HCT116 (cell line): ENCODE data around the gene ANKRD37. TPM values are rescaled to one million over a fixed set of nuclear protein-coding genes. Genes with fewer than 3 reads are reported as not detected.

Experiments
- ATAC-seq: fragments of 200-7000 bp; cut with Tn5 transposase; 2 replicates; pipeline ENCODE4 v1.9.1; 2020; ENCODE audit warnings: mild to moderate bottlenecking, moderate library complexity
- BruUV-seq: library from RNA; stranded (reverse); fragments of 400-500 nt; replicated peaks from 2 replicates; lab custom pipeline; 2021; lab: Mats Ljungman, UMichigan
- CTCF ChIA-PET: fragments of 300-600 bp; sonication (Branson Sonifier 250); formaldehyde crosslinking; loops from one replicate; lab custom pipeline; 2021; ENCODE audit warnings: antibody characterized with exemption; lab: Charles Lee
- POLR2A ChIA-PET: fragments of 300-600, 350-600 bp; sonication (Branson Sonifier 250); formaldehyde crosslinking; loops from one replicate; lab custom pipeline; 2021; ENCODE audit warnings: antibody characterized with exemption; lab: Charles Lee
- RAD21 ChIA-PET, 2 experiments: fragments of 300-600 bp; sonication (Branson Sonifier 250); formaldehyde crosslinking; loops; one replicate each; lab custom pipeline; 2023; ENCODE audit warnings: low total read pairs in 2 of 2; ENCODE audit not compliant: uncharacterized antibody in 2 of 2, unreplicated experiment in 2 of 2, low non-redundant PET in 1 of 2; lab: Charles Lee
- DNase-seq: peaks from one replicate; pipeline ENCODE4 v3.0.0-alpha.2; 2010; ENCODE audit warnings: low read depth, low spot score
- H2AFZ ChIP-seq: fragments of 200-600 bp; shearing (Covaris generic), sonication (generic); 2 replicates; pipeline ENCODE4 v1.6.1; 2017; ENCODE audit warnings: low read depth, mixed run types, mixed read lengths, antibody characterized with exemption, low read length; ENCODE audit not compliant: poor library complexity, severe bottlenecking
- H3K27ac ChIP-seq: 2 replicates; pipeline ENCODE4 v1.5.1; 2012; ENCODE audit warnings: low read depth, low read length
- H3K27me3 ChIP-seq: fragments of 200-600 bp; sonication (generic); 2 replicates; pipeline ENCODE4 v1.6.1; 2016; ENCODE audit warnings: mixed run types, low read length, mixed read lengths; ENCODE audit not compliant: insufficient read depth
- H3K36me3 ChIP-seq, 2 experiments: fragments of 200-500 bp in 1 of 2; fragments of 200-600 bp in 1 of 2; sonication (Bioruptor generic) in 1 of 2; sonication (generic) in 1 of 2; 2 replicates each; pipeline versions ENCODE4 v1.5.1 to v1.6.1; 2014 to 2016; ENCODE audit warnings: low read length in 2 of 2, inconsistent platforms in 1 of 2, mixed read lengths in 1 of 2, mixed run types in 1 of 2; ENCODE audit not compliant: insufficient read depth in 2 of 2, control insufficient read depth in 1 of 2
- H3K4me1 ChIP-seq, 2 experiments: fragments of 200-600 bp in 1 of 2; sonication (generic) in 1 of 2; 2 replicates each; pipeline versions ENCODE4 v1.5.1 to v1.6.1; 2012 to 2017; ENCODE audit warnings: low read length in 2 of 2, inconsistent platforms in 1 of 2, mild to moderate bottlenecking in 1 of 2, mixed read lengths in 1 of 2, mixed run types in 1 of 2, moderate library complexity in 1 of 2; ENCODE audit not compliant: insufficient read depth in 2 of 2, control insufficient read depth in 1 of 2
- H3K4me2 ChIP-seq: fragments of 200-600 bp; sonication (generic); 2 replicates; pipeline ENCODE4 v1.6.1; 2017; ENCODE audit warnings: mixed run types, low read length, mixed read lengths
- H3K4me3 ChIP-seq, 2 experiments: fragments of 200-600 bp in 1 of 2; sonication (generic) in 1 of 2; replicated peaks in 1 of 2; 2 replicates each; pipeline ENCODE4 v1.5.1; 2011 to 2016; ENCODE audit warnings: low read length in 2 of 2, control low read depth in 1 of 2, low read depth in 1 of 2, mild to moderate bottlenecking in 1 of 2, mixed read lengths in 1 of 2, mixed run types in 1 of 2
- H3K79me2 ChIP-seq: fragments of 200-600 bp; sonication (generic); 2 replicates; pipeline ENCODE4 v1.6.1; 2017; ENCODE audit warnings: mild to moderate bottlenecking, mixed run types, low read length, moderate library complexity, mixed read lengths; ENCODE audit not compliant: insufficient read depth
- H3K9ac ChIP-seq: fragments of 200-600 bp; sonication (generic); 2 replicates; pipeline ENCODE4 v1.6.1; 2016; ENCODE audit warnings: low read length, mixed read lengths
- H3K9me2 ChIP-seq: fragments of 200-600 bp; sonication (generic), shearing (Covaris generic); 2 replicates; pipeline ENCODE4 v1.6.1; 2017; ENCODE audit warnings: mixed run types, mild to moderate bottlenecking, moderate library complexity; ENCODE audit not compliant: insufficient read depth
- H3K9me3 ChIP-seq, 2 experiments: fragments of 200-500 bp in 1 of 2; fragments of 200-600 bp in 1 of 2; sonication (Bioruptor generic) in 1 of 2; sonication (generic) in 1 of 2; 2 replicates each; pipeline ENCODE4 v1.6.1; 2014 to 2017; ENCODE audit warnings: low read length in 2 of 2, mixed read lengths in 2 of 2, inconsistent platforms in 1 of 2, low read depth in 1 of 2, mild to moderate bottlenecking in 1 of 2, mixed run types in 1 of 2, moderate library complexity in 1 of 2; ENCODE audit not compliant: control insufficient read depth in 1 of 2, insufficient read depth in 1 of 2
- H4K20me1 ChIP-seq: fragments of 200-600 bp; sonication (generic), shearing (Covaris generic); 2 replicates; pipeline ENCODE4 v1.6.1; 2017; ENCODE audit warnings: mixed run types, mild to moderate bottlenecking, moderate library complexity; ENCODE audit not compliant: insufficient read depth
- CBX3 ChIP-seq: IDR thresholded peaks from 2 replicates; pipeline ENCODE4 v1.6.1; 2012; ENCODE audit warnings: low read depth
- CEBPB ChIP-seq: IDR thresholded peaks from 2 replicates; pipeline ENCODE4 v1.6.1; 2012; ENCODE audit warnings: low read depth
- JUND ChIP-seq: IDR thresholded peaks from 2 replicates; pipeline ENCODE4 v1.6.1; 2012
- RAD21 ChIP-seq: IDR thresholded peaks from 2 replicates; pipeline ENCODE4 v1.6.1; 2012; ENCODE audit warnings: low read depth, mild to moderate bottlenecking
- SP1 ChIP-seq: IDR thresholded peaks from 2 replicates; pipeline ENCODE4 v1.6.1; 2012; ENCODE audit warnings: low read depth
- SRF ChIP-seq: IDR thresholded peaks from 2 replicates; pipeline ENCODE4 v1.6.1; 2012; ENCODE audit warnings: low read depth
- TCF7L2 ChIP-seq: IDR thresholded peaks from 2 replicates; pipeline ENCODE4 v1.7.0; 2011; ENCODE audit warnings: borderline replicate concordance, inconsistent platforms; ENCODE audit not compliant: insufficient read depth, insufficient read length; ENCODE audit errors: extremely low read depth
- ZNF274 ChIP-seq: fragments of 200-500 bp; sonication (Bioruptor generic); IDR thresholded peaks from 2 replicates; pipeline ENCODE4 v1.6.1; 2014; ENCODE audit warnings: mild to moderate bottlenecking, low read depth, low read length, inconsistent platforms
- intact Hi-C: fragments of 100-400 bp; cut with micrococcal nuclease; formaldehyde crosslinking; loops from 2 replicates; pipeline ENCODE4 v1.10.0; 2022
- total RNA-seq: library from RNA; stranded (reverse); gene quantifications from one replicate; pipeline ENCODE4 v1.2.1, GENCODE V29; 2021; ENCODE audit not compliant: unreplicated experiment
- TF ChIP-seq, protein P1 (sequence below): IDR thresholded peaks from 2 replicates; pipeline ENCODE4 v1.6.1; 2012
- TF ChIP-seq, protein P2 (sequence below): IDR thresholded peaks from 2 replicates; pipeline ENCODE4 v1.6.1; 2011; ENCODE audit warnings: mild to moderate bottlenecking, low read length, moderate library complexity; ENCODE audit not compliant: insufficient replicate concordance; ENCODE audit errors: extremely low read depth

Gene ANKRD37
- total RNA-seq, 1 experiment from 2014 or later, result 29.9 TPM

DNA sequence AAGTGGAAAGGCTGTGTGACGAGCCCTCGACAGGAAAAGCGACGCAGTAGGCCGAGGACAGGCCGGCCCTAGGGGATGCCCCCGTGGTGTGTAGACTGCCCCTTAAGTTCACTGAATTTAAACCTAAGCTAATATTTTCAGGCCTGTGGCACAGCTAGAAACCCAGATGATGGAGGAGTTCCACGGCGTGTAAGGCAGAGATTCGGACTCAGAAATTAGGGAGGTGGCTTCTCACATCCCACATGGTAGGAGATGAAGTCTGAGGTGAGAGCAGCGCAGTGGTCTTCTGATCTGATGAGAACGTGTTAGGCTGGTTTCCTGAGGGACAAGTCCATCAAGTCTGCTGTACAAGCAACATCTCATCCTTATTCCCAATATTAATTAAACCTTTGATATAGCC, 8.7 kb upstream of the ANKRD37 start:
- ChIA-PET RAD21 (no interaction called here), CTCF (no interaction called here), POLR2A (no interaction called here)
- no peaks in the 10 kb centered on the region for H4K20me1 ChIP-seq
- no peak overlapping the region for H3K9ac ChIP-seq
- H3K79me2 ChIP-seq, result no peaks in the 10 kb centered on the region
- H3K4me2 ChIP-seq, result no peak overlapping the region
- H2AFZ ChIP-seq, result no peak overlapping the region
- TF ChIP-seq SP1 (no peak), CEBPB (no peak), TCF7L2 (no peak), CBX3 (no peak), RAD21 (no peak), ZNF274 (no peak), SRF (no peak), JUND (no peak)
- TF ChIP-seq, protein P1, sequence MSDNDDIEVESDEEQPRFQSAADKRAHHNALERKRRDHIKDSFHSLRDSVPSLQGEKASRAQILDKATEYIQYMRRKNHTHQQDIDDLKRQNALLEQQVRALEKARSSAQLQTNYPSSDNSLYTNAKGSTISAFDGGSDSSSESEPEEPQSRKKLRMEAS, result no peak
- TF ChIP-seq, protein P2, sequence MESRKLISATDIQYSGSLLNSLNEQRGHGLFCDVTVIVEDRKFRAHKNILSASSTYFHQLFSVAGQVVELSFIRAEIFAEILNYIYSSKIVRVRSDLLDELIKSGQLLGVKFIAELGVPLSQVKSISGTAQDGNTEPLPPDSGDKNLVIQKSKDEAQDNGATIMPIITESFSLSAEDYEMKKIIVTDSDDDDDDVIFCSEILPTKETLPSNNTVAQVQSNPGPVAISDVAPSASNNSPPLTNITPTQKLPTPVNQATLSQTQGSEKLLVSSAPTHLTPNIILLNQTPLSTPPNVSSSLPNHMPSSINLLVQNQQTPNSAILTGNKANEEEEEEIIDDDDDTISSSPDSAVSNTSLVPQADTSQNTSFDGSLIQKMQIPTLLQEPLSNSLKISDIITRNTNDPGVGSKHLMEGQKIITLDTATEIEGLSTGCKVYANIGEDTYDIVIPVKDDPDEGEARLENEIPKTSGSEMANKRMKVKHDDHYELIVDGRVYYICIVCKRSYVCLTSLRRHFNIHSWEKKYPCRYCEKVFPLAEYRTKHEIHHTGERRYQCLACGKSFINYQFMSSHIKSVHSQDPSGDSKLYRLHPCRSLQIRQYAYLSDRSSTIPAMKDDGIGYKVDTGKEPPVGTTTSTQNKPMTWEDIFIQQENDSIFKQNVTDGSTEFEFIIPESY, result no peak
- no peak for DNase-seq
- intact Hi-C loops, result no loop called here
- H3K4me3 ChIP-seq, result no peak overlapping the region
- no peaks in the 10 kb centered on the region for H3K9me2 ChIP-seq
- H3K36me3 ChIP-seq, result no peaks in the 10 kb centered on the region
- BruUV-seq, result no TSS peak
- peaks cover 5 to 7% of the 10 kb centered on the region in 2 experiments; a peak in 2 of 4 replicates for H3K4me1 ChIP-seq
- ATAC-seq, result no peak
- no peak overlapping the region for H3K27ac ChIP-seq
- no peaks in the 10 kb centered on the region for H3K9me3 ChIP-seq
- H3K27me3 ChIP-seq, result no peaks in the 10 kb centered on the region
